Measurements from ENCODE around the gene ANKRD60.

ANKRD60 gene

GRCh38 chr20:58228484-58229197, at the start of gene ANKRD60:
Gene ANKRD60 (minus strand): TSS chr20:58228653. CDS start chr20:58228653, 0 bp downstream.
- DNase-seq: peak in 1 of 10 donors; percentile 64
- intact Hi-C loops (cut with DNase I): no loop called here

- no peak for DNase-seq
- intact Hi-C loops (cut with DNase I): no loop called here
These were observed 49.4 kb upstream of the ANKRD60 start for GRCh38 chr20:58277578-58278472.

- no peak for DNase-seq
- intact Hi-C loops (cut with DNase I): no loop called here
These were observed 48.7 kb upstream of the ANKRD60 start for GRCh38 chr20:58277107-58277506.

- intact Hi-C loops (cut with DNase I): no loop called here
- no peak for DNase-seq
These were observed 45.9 kb upstream of the ANKRD60 start for GRCh38 chr20:58274384-58274783.

- intact Hi-C loops (cut with DNase I): no loop called here
- no peak for DNase-seq
These were observed 43.3 kb upstream of the ANKRD60 start for GRCh38 chr20:58271606-58272351.

GRCh38 chr20:58268936-58269619, 40.6 kb upstream of the ANKRD60 start:
- intact Hi-C loops (cut with DNase I): no loop called here
- DNase-seq: no peak

- intact Hi-C loops (cut with DNase I): no loop called here
- no peak for DNase-seq
These were observed 40.0 kb upstream of the ANKRD60 start for GRCh38 chr20:58268421-58268821.

- intact Hi-C loops (cut with DNase I): no loop called here
- no peak for DNase-seq
These were observed 39.1 kb upstream of the ANKRD60 start for GRCh38 chr20:58267389-58268215.

GRCh38 chr20:58264271-58264670, 35.8 kb upstream of the ANKRD60 start:
- intact Hi-C loops (cut with DNase I): no loop called here
- no peak for DNase-seq

GRCh38 chr20:58261660-58262059, 33.2 kb upstream of the ANKRD60 start:
- DNase-seq: no peak
- intact Hi-C loops (cut with DNase I): no loop called here

GRCh38 chr20:58260006-58260405, 31.6 kb upstream of the ANKRD60 start:
- intact Hi-C loops (cut with DNase I): no loop called here
- DNase-seq: no peak

GRCh38 chr20:58256842-58257241, 28.4 kb upstream of the ANKRD60 start:
- intact Hi-C loops (cut with DNase I): no loop called here
- DNase-seq: no peak

GRCh38 chr20:58256307-58256706, 27.9 kb upstream of the ANKRD60 start:
- no peak for DNase-seq
- intact Hi-C loops (cut with DNase I): no loop called here

- intact Hi-C loops (cut with DNase I): no loop called here
- no peak for DNase-seq
These were observed 26.4 kb upstream of the ANKRD60 start for GRCh38 chr20:58254890-58255289.

GRCh38 chr20:58251979-58252591, 23.6 kb upstream of the ANKRD60 start:
- DNase-seq: no peak
- intact Hi-C loops (cut with DNase I): no loop called here

GRCh38 chr20:58251348-58251978, 23.0 kb upstream of the ANKRD60 start:
- DNase-seq: no peak
- intact Hi-C loops (cut with DNase I): no loop called here

- DNase-seq: no peak
- intact Hi-C loops (cut with DNase I): no loop called here
These were observed 17.9 kb upstream of the ANKRD60 start for GRCh38 chr20:58246346-58246745.

- intact Hi-C loops (cut with DNase I): no loop called here
These were observed 17.5 kb upstream of the ANKRD60 start for GRCh38 chr20:58245931-58246330.

More at GRCh38 chr20:58245931-58246330, 17.5 kb upstream of the ANKRD60 start:
- no peak for DNase-seq

Measured in posterior cingulate gyrus (tissue), 11 donors.